HepG2 (cell line): ENCODE data around the gene GATA5. TPM values are rescaled to one million over a fixed set of nuclear protein-coding genes. Genes with fewer than 3 reads are reported as not detected.
A peak's percentile ranks its signal among the peaks of the same experiment; 100 is the strongest.

Experiments
- ATAC-seq: fragments of 200-7000 bp; cut with Tn5 transposase; 3 replicates; pipeline ENCODE4 v1.9.1; 2020; ENCODE audit warnings: mild to moderate bottlenecking, moderate library complexity
- BruUV-seq: library from RNA; stranded (reverse); fragments of 400-500 nt; replicated peaks from 2 replicates; lab custom pipeline; 2021; lab: Mats Ljungman, UMichigan
- CTCF ChIA-PET: fragments of 300-600 bp; formaldehyde crosslinking; extraction: SDS; loops from one replicate; lab custom pipeline; 2021; ENCODE audit warnings: low total read pairs, inconsistent platforms, low intra/inter-chr PET ratio; lab: Yijun Ruan, JAX
- POLR2A ChIA-PET: fragments of 350-600 bp; sonication (Branson Sonifier 250); formaldehyde crosslinking; loops from one replicate; lab custom pipeline; 2020; ENCODE audit warnings: antibody characterized with exemption, inconsistent platforms; lab: Yijun Ruan, JAX
- DNase-seq: peaks from one replicate; pipeline ENCODE4 v3.0.0-alpha.2; 2015; ENCODE audit warnings: low spot score
- FAIRE-seq: peaks from 3 replicates; lab custom pipeline; 2011; peaks lifted over from hg19 to GRCh38; lab: Jason Lieb, UNC
- H2AFZ ChIP-seq: one replicate; pipeline ENCODE4 v1.6.1; 2011; ENCODE audit warnings: low read length, inconsistent platforms
- H3K27ac ChIP-seq: fragments of 300-600 bp; 3 replicates; pipeline ENCODE4 v1.8.0; 2011; ENCODE audit warnings: mixed run types, mild to moderate bottlenecking, mixed read lengths, low read length, inconsistent platforms; ENCODE audit not compliant: insufficient read depth; ENCODE audit errors: extremely low read length
- H3K27me3 ChIP-seq, 2 experiments: fragments of 200-600 bp in 1 of 2; 2 replicates in 1 of 2; 3 replicates in 1 of 2; pipeline versions ENCODE4 v1.6.0 to v1.8.0; 2011; ENCODE audit warnings: low read length in 2 of 2, mild to moderate bottlenecking in 2 of 2, moderate library complexity in 2 of 2, inconsistent platforms in 1 of 2; ENCODE audit not compliant: insufficient read depth in 2 of 2, control insufficient read depth in 1 of 2
- H3K36me3 ChIP-seq, 2 experiments: fragments of 200-600 bp in 1 of 2; replicated peaks in 1 of 2; 2 replicates in 1 of 2; 3 replicates in 1 of 2; pipeline versions ENCODE4 v1.5.1 to v1.8.0; 2011; ENCODE audit warnings: low read length in 2 of 2, inconsistent platforms in 1 of 2; ENCODE audit not compliant: insufficient read depth in 2 of 2, control insufficient read depth in 1 of 2
- H3K4me1 ChIP-seq: 2 replicates; pipeline ENCODE4 v1.5.1; 2012; ENCODE audit warnings: low read length, inconsistent platforms; ENCODE audit not compliant: insufficient read depth
- H3K4me2 ChIP-seq: 2 replicates; pipeline ENCODE4 v1.6.0; 2011; ENCODE audit warnings: low read depth, low read length, inconsistent platforms
- H3K4me3 ChIP-seq, 3 experiments: fragments of 200-600 bp in 1 of 3; sonication (generic), shearing (Covaris generic) in 1 of 3; replicated peaks in 1 of 3; 2 replicates each; pipeline ENCODE4 v1.5.1; 2011 to 2016; ENCODE audit warnings: low read length in 3 of 3, inconsistent platforms in 2 of 3, low read depth in 2 of 3, mild to moderate bottlenecking in 2 of 3, control low read depth in 1 of 3, mixed read lengths in 1 of 3; ENCODE audit not compliant: insufficient read depth in 1 of 3
- H3K79me2 ChIP-seq: one replicate; pipeline ENCODE4 v1.6.1; 2011; ENCODE audit warnings: low read length, inconsistent platforms; ENCODE audit not compliant: insufficient read depth
- H3K9ac ChIP-seq: 2 replicates; pipeline ENCODE4 v1.6.0; 2011; ENCODE audit warnings: mild to moderate bottlenecking, low read depth, low read length, inconsistent platforms; ENCODE audit not compliant: insufficient read depth
- H3K9me3 ChIP-seq: 2 replicates; pipeline ENCODE4 v1.5.1; 2012; ENCODE audit warnings: mild to moderate bottlenecking, low read length
- H4K20me1 ChIP-seq: 2 replicates; pipeline ENCODE4 v1.6.0; 2011; ENCODE audit warnings: inconsistent platforms, mild to moderate bottlenecking, low read length, moderate library complexity; ENCODE audit not compliant: insufficient read depth
- CSRNP1 ChIP-seq: sonication (generic); formaldehyde crosslinking; IDR thresholded peaks from 2 replicates; pipeline ENCODE4 v1.8.1; 2023; ENCODE audit warnings: mild to moderate bottlenecking, missing genetic modification reagents
- KDM2A ChIP-seq: sonication (generic); formaldehyde crosslinking; IDR thresholded peaks from 2 replicates; pipeline ENCODE4 v1.4.0; 2020; ENCODE audit warnings: low read depth, missing genetic modification reagents, borderline replicate concordance
- U2AF1 ChIP-seq: fragments of 200-400 bp; formaldehyde crosslinking; optimal IDR thresholded peaks from 2 replicates; pipeline ENCODE3; 2017; ENCODE audit warnings: mild to moderate bottlenecking, low read depth, low read length
- ZNF451 ChIP-seq: sonication (generic); formaldehyde crosslinking; IDR thresholded peaks from 2 replicates; pipeline ENCODE4 v1.5.0; 2020; ENCODE audit warnings: mild to moderate bottlenecking, missing genetic modification reagents
- ZNF609 ChIP-seq: sonication (generic); formaldehyde crosslinking; IDR thresholded peaks from 2 replicates; pipeline ENCODE4 v1.4.0; 2020; ENCODE audit warnings: mild to moderate bottlenecking, missing genetic modification reagents, borderline replicate concordance
- ZNF687 ChIP-seq: sonication (generic); formaldehyde crosslinking; IDR thresholded peaks from 2 replicates; pipeline ENCODE4 v1.5.1; 2020; ENCODE audit warnings: mild to moderate bottlenecking, missing genetic modification reagents, moderate library complexity
- WGBS: methylation state at CpG from one replicate; pipeline ENCODE4 v1.1.6; 2017; ENCODE audit warnings: low lambda C conversion rate; 5-methylcytosine and 5-hydroxymethylcytosine counted together
- in situ Hi-C: cut with HindIII; loops from 2 replicates; pipeline ENCODE4 v1.10.0; 2017; ENCODE audit warnings: low pct_unique_long_range_greater_than_20kb; ENCODE audit not compliant: extremely low pct_ligation_motif_present
- intact Hi-C: fragments of 100-400 bp; cut with micrococcal nuclease; formaldehyde crosslinking; loops from one replicate; pipeline ENCODE4 v1.10.0; 2022; ENCODE audit not compliant: unreplicated experiment
- polyA plus RNA-seq, 8 experiments: library from polyadenylated mRNA; depleted of rRNA in 3 of 8; stranded (reverse) in 7 of 8; unstranded in 1 of 8; fragments of >200 nt; fragmentation: Illumina TruSeq in 4 of 8; extraction: Trizol in 4 of 8; gene quantifications; 2 replicates each; pipeline versions ENCODE4 v1.2.1 to v1.2.3, GENCODE V29; 2011 to 2016; ENCODE audit warnings: low read depth in 4 of 8, missing spikeins in 1 of 8, mixed read lengths in 1 of 8; ENCODE audit not compliant: insufficient read depth in 1 of 8
- total RNA-seq, 5 experiments: library from RNA; depleted of rRNA; stranded (reverse); fragments of >200 nt; fragmentation: Illumina TruSeq; extraction: Trizol; gene quantifications; 2 replicates each; pipeline ENCODE4 v1.2.3, GENCODE V29; 2016; ENCODE audit warnings: low read depth in 1 of 5
- TF ChIP-seq, protein P1 (sequence below): sonication (generic); formaldehyde crosslinking; IDR thresholded peaks from 2 replicates; pipeline ENCODE4 v1.4.0; 2020; ENCODE audit warnings: missing genetic modification reagents
- TF ChIP-seq, protein P2 (sequence below): sonication (generic); formaldehyde crosslinking; IDR thresholded peaks from 2 replicates; pipeline ENCODE4 v1.8.1; 2023; ENCODE audit warnings: missing genetic modification reagents, inconsistent platforms, borderline replicate concordance

The GATA5 gene
- total and polyA plus RNA-seq, 2 of the 13 experiments (the other 11 are each of a cell fraction or from before 2014, with no cell fraction given), result 0.12 to 0.20 TPM

DNA sequence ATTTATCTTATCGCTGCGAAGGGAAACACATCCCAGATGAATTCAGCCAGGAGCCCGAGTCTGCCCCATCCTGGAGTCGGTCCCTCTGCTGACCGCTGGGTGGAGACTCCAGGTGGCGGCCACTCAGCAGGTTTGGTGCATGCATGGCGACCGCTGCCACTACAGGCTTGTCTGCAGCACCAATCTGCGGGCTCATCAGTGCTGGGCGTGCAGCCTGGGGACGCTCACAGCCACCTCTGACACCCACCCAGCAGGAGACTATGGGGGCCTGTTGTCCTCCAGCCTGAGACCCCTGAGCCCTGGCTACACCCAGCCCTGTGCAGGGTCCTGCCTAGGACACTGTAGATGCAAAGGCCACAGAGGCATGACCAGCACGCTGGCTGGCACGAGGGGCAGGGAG lies 40.5 kb upstream of the GATA5 start:
- no peak overlapping the region for H2AFZ ChIP-seq
- no peaks in the 10 kb centered on the region for H3K9me3 ChIP-seq
- in situ Hi-C loops (loop anchor here (25.0 kb wide), 1 partner anchor 271 kb away; the partner anchor contains the start of gene MRGBP), intact Hi-C loops (loop anchor here (1.0 kb wide), 1 partner anchor 101 kb away; no protein-coding TSS in a partner anchor)
- H3K9ac ChIP-seq, result no peak overlapping the region
- no peak overlapping the region for H3K4me2 ChIP-seq
- no peak overlapping the region for H3K27ac ChIP-seq
- peaks cover 28 to 81% of the 10 kb centered on the region in 2 experiments for H3K27me3 ChIP-seq
- H3K4me3 ChIP-seq, result no peak overlapping the region
- CTCF ChIA-PET, result interaction anchor here (1.1 to 2.3 kb wide), 2 partner anchors 100 to 275 kb away, joined by 6 to 25 read pairs; no protein-coding TSS in a partner anchor
- DNase-seq, result peak; percentile 57
- no peaks in the 10 kb centered on the region for H3K36me3 ChIP-seq
- FAIRE-seq, result no peak
- no TSS peak for BruUV-seq
- H3K79me2 ChIP-seq, result no peaks in the 10 kb centered on the region
- 0 out of 2 replicates have a peak, but pooled peaks cover 5% of the 10 kb centered on the region for H3K4me1 ChIP-seq
- 24% methylated on average over 12 of the region's 13 CpGs for WGBS
- H4K20me1 ChIP-seq, result no peaks in the 10 kb centered on the region; the same call in 1 of the 2 replicates
- ATAC-seq, result peak; percentile 91
- POLR2A ChIA-PET, result no interaction called here
- peak; percentile 59 for TF ChIP-seq ZNF687 (CRISPR knock-in tag)
- TF ChIP-seq U2AF1, result no peak
- TF ChIP-seq, protein P1, sequence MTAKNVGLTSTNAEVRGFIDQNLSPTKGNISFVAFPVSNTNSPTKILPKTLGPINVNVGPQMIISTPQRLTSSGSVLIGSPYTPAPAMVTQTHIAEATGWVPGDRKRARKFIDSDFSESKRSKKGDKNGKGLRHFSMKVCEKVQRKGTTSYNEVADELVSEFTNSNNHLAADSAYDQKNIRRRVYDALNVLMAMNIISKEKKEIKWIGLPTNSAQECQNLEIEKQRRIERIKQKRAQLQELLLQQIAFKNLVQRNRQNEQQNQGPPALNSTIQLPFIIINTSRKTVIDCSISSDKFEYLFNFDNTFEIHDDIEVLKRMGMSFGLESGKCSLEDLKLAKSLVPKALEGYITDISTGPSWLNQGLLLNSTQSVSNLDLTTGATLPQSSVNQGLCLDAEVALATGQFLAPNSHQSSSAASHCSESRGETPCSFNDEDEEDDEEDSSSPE, result no peak
- no peak for TF ChIP-seq ZNF609
- peak; percentile 64; the same call in 1 of the 2 replicates for TF ChIP-seq ZNF451 (CRISPR knock-in tag)
- 0 out of 2 replicates have a peak, but pooled peaks have one; percentile 26 for TF ChIP-seq CSRNP1 (CRISPR knock-in tag)
- TF ChIP-seq KDM2A (CRISPR knock-in tag), result peak; percentile 88
- TF ChIP-seq, protein P2, sequence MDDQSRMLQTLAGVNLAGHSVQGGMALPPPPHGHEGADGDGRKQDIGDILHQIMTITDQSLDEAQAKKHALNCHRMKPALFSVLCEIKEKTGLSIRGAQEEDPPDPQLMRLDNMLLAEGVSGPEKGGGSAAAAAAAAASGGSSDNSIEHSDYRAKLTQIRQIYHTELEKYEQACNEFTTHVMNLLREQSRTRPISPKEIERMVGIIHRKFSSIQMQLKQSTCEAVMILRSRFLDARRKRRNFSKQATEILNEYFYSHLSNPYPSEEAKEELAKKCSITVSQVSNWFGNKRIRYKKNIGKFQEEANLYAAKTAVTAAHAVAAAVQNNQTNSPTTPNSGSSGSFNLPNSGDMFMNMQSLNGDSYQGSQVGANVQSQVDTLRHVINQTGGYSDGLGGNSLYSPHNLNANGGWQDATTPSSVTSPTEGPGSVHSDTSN (CRISPR knock-in tag), result no peak
